ENCODE results near the gene MTRF1L.
"Not testable (repeated sequence)": the region's sequence is repeated elsewhere in the genome, so short reads cannot be mapped to it uniquely, and the experiment has no call there.

Gene MTRF1L

DNA sequence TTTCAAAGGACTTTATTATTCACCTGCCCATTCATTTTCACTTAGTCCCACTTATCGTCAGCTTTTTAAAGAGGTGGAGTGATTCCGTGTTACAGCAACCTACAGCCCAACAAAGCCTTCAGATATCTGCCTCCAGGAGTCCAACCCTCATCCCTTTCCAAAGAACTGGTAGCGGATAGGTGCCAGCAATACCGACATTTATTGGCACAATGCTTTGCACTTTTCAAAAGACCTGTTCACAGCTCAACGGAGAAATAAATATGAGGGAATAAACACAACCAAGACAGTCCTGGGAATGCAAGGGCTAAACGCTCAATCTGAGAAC, 819 bp upstream of the MTRF1L start:
- TF ChIP-seq, protein P1, sequence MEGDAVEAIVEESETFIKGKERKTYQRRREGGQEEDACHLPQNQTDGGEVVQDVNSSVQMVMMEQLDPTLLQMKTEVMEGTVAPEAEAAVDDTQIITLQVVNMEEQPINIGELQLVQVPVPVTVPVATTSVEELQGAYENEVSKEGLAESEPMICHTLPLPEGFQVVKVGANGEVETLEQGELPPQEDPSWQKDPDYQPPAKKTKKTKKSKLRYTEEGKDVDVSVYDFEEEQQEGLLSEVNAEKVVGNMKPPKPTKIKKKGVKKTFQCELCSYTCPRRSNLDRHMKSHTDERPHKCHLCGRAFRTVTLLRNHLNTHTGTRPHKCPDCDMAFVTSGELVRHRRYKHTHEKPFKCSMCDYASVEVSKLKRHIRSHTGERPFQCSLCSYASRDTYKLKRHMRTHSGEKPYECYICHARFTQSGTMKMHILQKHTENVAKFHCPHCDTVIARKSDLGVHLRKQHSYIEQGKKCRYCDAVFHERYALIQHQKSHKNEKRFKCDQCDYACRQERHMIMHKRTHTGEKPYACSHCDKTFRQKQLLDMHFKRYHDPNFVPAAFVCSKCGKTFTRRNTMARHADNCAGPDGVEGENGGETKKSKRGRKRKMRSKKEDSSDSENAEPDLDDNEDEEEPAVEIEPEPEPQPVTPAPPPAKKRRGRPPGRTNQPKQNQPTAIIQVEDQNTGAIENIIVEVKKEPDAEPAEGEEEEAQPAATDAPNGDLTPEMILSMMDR (conservative IDR thresholded peaks at IDR 0.05), result no peak
- peak overlapping the region; percentile 87 for H3K27ac ChIP-seq

DNA sequence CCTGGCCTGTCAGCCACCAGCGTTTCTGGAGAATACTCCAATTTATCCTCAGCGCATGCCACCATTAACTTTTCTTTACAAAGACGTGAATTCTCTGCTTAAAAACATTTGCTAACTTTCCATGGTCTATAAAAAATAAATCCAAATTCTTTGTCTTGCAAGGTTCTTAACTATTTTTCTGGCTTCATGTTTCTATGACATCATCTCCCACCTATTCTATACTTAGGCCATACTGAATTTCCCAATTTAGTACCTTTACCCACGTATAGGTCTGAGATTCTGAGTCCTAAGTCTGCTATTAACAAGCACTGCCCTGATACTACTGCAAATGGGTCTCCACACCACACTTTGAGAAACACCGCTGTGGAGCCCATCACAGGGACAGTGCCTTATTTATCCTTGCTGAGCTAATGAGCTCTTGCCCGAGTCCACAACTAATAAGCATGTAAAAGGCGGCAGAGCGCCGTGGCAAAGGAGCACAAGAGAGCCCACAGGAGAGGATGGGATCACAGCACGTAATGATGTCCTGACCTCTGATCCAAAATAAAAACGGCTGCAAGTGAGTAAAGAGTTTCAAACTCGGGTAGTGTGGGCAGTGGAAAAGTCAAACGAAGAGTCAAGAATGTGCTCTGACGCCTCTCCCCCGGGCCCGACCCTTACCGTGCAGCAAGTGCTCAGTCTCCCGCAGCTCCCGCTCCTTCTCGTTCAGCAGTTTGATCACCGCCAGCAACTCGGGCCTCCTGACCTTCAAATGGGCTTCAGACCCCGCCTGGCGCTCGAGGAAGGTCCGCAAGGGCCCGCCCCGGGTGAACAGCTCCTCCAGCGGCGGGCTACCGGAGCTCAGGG, 519 bp downstream of the MTRF1L start:
- peak overlapping the region; percentile 87 for H3K27ac ChIP-seq
- TF ChIP-seq, protein P1 (conservative IDR thresholded peaks at IDR 0.05), result no peak

DNA sequence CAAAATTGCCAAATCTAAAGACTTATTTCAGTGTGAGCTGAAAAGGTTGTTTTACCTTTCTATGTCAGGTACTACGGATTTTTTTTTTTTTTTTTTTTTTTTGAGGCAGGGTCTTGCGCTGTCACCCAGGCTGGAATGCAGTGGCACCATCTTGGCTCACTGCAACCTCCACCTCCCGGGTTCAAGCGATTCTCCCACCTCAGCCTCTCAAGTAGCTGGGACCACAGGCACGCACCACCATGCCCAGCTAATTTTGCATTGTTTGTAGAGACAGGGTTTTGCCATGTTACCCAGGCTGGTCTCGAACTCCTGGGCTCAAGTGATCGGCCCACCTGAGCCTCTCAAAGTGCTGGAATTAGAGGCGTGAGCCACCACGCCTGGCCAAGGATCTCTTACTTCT, 1.7 kb downstream of the MTRF1L start:
- not testable (repeated sequence) for H3K27ac ChIP-seq

DNA sequence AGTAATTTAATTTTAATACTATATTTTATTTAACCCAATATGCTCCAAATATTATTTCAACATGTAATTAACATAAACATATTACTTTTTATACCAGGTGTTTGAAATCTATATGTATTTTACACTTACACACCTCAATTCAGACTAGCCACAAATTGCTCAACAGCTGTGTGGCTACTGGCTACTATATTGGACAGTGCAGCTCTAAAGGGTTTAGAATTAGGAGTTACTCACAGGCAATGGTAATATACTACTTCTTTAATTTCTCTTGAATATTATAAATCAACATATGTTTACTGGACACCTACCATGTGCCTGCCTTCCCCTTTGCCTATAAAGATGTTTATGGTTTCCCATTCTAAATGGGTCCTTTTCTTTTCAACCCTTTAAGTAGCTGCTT, 2.3 kb downstream of the MTRF1L start:
- no peak overlapping the region for H3K27ac ChIP-seq
- TF ChIP-seq, protein P1 (conservative IDR thresholded peaks at IDR 0.05), result no peak

DNA sequence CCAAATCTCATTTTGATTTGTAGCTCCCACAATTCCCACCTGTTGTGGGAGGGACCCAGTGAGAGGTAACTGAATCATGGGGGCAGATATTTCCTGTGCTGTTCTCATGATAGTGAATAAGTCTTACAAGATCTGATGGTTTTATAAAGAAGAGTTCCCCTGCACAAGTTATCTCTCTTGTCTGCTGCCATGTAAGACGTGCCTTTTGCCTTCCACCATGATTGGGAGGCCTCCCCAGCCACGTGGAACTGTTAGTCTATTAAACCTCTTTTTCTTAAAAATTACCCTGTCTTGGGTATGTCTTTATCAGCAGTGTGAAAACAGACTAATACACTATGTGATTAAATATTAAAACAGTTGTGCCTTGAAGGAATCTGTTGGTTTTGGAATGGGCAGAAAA, 3.0 kb downstream of the MTRF1L start:
- not testable (repeated sequence) for H3K27ac ChIP-seq

DNA sequence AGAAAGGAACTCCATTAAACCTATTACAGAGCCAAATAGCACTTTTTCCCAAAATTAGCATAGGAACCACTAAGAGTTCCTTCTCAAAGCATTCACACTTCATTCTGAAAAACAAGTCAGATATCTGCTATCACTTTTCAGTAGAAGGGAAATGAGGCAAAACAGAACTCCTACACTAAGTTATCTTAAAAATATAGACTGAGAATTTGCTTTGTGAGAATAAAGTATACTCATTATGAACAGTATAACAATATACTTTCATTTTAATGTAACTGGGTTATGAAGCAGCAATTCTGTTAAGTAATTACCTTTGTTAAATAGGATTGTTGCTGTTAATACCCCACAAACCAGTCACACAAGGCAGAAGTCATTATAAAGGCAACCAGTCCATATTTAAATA, 8.7 kb downstream of the MTRF1L start:
- TF ChIP-seq, protein P1 (conservative IDR thresholded peaks at IDR 0.05), result no peak
- H3K27ac ChIP-seq, result no peak overlapping the region

DNA sequence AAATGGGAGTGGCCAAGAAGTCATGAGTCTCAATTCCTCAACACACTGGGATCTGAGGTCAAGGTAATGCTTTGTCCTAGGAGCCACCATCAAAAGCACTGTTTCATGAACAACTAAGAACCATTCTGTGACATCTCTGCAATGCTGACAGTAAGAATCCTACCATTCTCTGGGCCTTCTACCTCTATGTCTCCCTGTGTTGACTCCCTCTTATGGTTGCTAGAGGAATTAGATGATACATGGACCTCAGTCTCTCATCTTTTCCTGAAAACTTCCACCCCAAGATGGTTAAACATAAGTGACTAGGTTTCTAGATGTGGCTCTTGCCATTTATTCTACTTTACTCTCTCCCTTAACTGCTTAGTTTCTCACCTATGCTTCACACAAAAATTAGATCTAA, 9.1 kb downstream of the MTRF1L start:
- TF ChIP-seq, protein P1 (conservative IDR thresholded peaks at IDR 0.05), result peak; percentile 24; the same call in 1 of the 2 replicates
- H3K27ac ChIP-seq, result no peak overlapping the region

DNA sequence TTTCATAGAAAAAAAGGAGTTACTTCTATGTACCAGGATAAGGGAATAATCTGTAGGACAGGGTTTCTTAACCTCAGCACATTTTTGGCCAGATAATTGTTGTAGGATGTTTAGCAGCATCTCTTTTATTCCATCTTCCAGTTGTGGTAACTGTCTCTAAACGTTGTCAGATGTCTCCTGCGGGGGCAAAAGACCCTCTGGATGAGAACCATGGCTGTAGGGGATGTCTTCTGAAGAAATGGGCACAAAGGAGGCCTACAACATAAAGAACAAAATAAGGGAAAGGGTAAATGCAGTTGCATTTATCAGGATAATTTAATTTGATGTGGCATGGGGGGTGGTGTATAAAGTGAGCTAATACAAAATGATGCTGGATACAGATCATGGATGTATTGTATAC, 15.5 kb downstream of the MTRF1L start:
- TF ChIP-seq, protein P1 (conservative IDR thresholded peaks at IDR 0.05), result no peak
- H3K27ac ChIP-seq, result no peak overlapping the region

DNA sequence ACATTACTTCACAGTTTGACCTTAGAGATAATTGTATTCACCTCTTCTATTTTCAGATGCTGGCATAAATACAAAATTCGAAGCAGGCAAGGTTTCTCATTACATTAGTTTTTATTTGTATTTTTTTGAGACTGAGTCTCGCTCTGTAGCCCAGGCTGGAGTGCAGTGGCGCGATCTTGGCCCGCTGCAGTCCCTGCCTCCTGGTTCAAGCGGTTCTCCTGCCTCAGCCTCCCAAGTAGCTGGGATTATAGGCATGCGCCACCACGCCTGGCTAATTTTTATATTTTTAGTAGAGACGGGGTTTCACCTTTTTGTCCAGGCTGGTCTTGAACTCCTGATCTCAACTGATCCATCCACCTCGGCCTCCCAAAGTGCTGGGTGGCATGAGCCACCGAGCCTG, 17.2 kb downstream of the MTRF1L start:
- peak overlapping the region; percentile 87; the same call in 1 of the 2 replicates for H3K27ac ChIP-seq

All from VCaP (cell line).